ENCODE measurements around the gene FTO.

The FTO gene

DNA sequence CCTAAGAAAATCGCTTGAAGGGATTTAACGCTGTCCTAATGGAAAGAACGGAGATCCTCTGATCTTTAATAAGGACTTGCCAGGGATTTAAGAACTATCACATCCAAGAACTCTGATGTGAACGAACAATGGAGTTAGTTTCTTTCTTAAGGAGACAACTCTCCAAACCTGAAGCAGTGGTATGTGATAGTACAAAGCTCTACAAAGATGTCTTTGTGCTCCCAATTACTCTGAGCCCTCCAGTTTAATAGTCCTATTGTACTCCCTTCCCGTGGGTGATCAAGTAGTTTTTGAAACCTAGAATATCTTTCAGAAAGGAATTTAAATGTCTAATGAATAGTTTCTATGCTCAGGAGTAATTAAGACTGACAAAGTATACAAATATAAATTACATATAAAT, 123.8 kb downstream of the FTO start:
- no peak for DNase-seq (ENCODE audit: low spot score)
- TF ChIP-seq, protein P1, sequence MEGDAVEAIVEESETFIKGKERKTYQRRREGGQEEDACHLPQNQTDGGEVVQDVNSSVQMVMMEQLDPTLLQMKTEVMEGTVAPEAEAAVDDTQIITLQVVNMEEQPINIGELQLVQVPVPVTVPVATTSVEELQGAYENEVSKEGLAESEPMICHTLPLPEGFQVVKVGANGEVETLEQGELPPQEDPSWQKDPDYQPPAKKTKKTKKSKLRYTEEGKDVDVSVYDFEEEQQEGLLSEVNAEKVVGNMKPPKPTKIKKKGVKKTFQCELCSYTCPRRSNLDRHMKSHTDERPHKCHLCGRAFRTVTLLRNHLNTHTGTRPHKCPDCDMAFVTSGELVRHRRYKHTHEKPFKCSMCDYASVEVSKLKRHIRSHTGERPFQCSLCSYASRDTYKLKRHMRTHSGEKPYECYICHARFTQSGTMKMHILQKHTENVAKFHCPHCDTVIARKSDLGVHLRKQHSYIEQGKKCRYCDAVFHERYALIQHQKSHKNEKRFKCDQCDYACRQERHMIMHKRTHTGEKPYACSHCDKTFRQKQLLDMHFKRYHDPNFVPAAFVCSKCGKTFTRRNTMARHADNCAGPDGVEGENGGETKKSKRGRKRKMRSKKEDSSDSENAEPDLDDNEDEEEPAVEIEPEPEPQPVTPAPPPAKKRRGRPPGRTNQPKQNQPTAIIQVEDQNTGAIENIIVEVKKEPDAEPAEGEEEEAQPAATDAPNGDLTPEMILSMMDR (conservative IDR thresholded peaks at IDR 0.05; ENCODE audit: low read depth): no peak
- ChIA-PET POLR2A (ENCODE audit: low non-redundant PET) (no interaction called here), CTCF (interaction anchor here (0.8 kb wide), 1 partner anchor 17 kb away, joined by 4 read pairs; no protein-coding TSS in a partner anchor)
- H3K27ac ChIP-seq: no peak overlapping the region

DNA sequence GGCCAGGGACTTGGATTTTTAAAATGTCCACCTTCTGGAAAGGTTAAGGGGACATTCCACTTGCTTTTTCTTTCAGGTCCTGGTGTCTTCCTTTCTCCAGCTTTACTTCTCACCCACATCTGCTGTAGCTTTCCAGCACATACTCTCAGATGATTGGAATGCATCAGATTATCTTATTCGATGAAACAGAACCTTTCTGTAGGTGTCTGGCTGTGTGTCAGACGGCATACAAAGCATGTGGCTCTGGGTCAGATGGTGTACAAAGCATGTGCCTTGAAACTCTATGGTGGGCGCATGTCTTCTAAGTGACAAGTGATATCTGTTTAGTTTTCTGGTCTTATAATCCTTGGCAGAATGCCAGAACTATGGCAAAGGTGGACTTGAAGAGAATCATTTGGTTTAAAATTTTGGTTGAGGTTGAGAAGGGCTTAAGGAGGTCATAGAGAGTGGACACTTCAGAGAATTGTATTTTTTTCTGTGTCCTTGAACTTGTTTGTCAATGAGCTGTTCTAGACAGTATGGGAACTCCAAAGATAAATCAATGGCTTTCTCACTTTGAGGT, 125.3 kb downstream of the FTO start:
- POLR2A ChIA-PET (ENCODE audit: low non-redundant PET): no interaction called here
- H3K27ac ChIP-seq: no peak overlapping the region
- TF ChIP-seq, protein P1 (conservative IDR thresholded peaks at IDR 0.05; ENCODE audit: low read depth): no peak
- no peak for DNase-seq (ENCODE audit: low spot score)
- CTCF ChIA-PET: interaction anchor here (0.6 kb wide), 1 partner anchor 802 kb away, joined by 5 read pairs; no protein-coding TSS in a partner anchor

DNA sequence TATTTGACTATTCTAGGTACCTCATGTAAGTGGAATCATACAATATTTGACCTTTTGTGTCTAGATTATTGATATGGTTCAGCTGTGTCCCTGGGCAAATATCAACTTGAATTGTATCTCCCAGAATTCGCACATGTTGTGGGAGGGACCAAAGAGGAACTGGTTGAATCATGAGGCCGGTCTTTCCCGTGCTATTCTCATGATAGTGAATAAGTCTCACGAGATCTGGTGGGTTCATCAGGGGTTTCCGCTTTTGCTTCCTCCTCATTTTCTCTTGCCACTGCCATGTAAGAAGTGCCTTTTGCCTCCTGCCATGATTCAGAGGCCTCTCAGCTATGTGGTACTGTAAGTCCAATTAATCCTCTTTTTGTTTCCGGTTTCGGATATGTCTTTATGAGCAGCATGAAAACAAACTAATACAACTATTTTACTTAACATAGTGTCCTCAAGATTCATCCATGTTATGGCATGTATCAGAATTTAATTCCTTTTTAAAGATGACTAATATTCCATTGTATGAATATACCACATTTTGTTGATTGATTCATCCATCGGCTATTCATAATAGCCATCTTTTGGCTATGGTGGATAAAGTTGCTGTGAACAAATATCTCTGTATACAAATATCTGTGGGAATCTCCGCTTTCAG, 129.1 kb downstream of the FTO start:
- TF ChIP-seq, protein P1 (conservative IDR thresholded peaks at IDR 0.05; ENCODE audit: low read depth): no peak
- POLR2A ChIA-PET (ENCODE audit: low non-redundant PET): no interaction called here
- H3K27ac ChIP-seq: no peak overlapping the region
- CTCF ChIA-PET: no interaction called here
- no peak for DNase-seq (ENCODE audit: low spot score)

DNA sequence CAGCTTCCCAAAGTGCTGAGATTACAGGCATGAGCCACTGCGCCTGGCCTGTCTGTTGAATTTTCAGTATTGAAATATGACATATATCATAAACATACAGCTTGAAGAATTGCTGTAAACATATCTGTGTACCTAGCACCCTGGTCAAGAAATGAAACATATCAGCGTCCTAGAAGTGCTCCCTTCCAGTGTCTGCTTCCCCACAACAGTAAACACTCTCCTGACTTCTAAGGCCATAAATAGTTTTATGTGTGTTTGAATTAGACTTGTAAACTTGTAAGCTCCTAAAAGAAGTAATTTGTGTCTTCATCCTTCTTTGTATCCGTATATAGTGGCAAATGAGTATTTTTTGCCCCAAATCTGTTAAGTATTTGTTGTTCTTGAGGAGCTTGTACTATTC, 132.2 kb downstream of the FTO start:
- POLR2A ChIA-PET (ENCODE audit: low non-redundant PET): no interaction called here

DNA sequence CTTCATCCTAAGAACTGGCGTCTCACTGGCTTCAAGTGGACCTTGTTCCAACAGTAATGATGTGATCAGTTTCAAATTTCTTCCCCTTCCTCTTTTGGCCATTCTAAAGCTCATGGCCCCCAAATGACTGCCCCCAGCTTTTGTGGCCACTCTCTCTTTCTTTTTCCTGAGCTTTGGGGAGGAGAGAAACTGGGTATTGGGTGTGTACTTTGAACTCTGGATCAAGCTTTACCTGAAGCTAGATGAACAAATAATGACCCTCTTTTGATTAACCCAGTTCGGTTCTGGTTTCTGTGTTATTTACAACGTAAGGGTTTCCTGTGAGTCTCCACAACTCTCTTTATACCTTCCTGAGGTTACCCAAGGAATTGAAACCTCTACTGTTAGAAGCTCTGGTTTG, 132.7 kb downstream of the FTO start:
- no peak for DNase-seq (ENCODE audit: low spot score)
- no peak overlapping the region for H3K27ac ChIP-seq
- CTCF ChIA-PET: interaction anchor here (0.5 to 0.7 kb wide), 3 partner anchors 64 to 860 kb away, joined by 3 to 4 read pairs (median 4); no protein-coding TSS in a partner anchor
- POLR2A ChIA-PET (ENCODE audit: low non-redundant PET): no interaction called here
- TF ChIP-seq, protein P1 (conservative IDR thresholded peaks at IDR 0.05; ENCODE audit: low read depth): no peak

More for the DNA sequence above, 132.2 kb downstream of the FTO start:
- CTCF ChIA-PET: interaction anchor here (0.6 kb wide), 1 partner anchor 64 kb away, joined by 4 read pairs; no protein-coding TSS in a partner anchor
- TF ChIP-seq, protein P1 (conservative IDR thresholded peaks at IDR 0.05; ENCODE audit: low read depth): no peak
- no peak overlapping the region for H3K27ac ChIP-seq
- DNase-seq (ENCODE audit: low spot score): no peak

DNA sequence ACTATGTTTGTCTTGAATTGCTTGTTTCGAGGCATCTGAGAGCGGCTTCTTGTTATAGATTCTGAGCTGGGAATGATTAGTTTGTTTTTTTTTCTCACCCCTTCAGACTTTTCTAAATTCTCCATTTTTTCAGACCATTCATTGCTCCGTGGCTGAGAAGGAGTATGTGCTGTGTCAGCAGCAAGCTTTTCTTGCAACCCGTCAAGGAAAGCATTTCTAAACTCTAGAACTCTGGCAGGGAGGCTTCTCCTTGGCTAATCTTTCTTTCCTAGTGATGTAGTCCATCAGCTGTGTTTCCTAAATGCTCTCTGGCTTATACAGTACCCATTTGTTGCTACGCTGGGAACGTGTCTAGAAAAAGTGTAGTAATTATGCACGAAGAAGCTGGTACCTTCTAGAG, 133.5 kb downstream of the FTO start:
- H3K27ac ChIP-seq: no peak overlapping the region
- ChIA-PET POLR2A (ENCODE audit: low non-redundant PET) (no interaction called here), CTCF (interaction anchor here (0.5 to 0.7 kb wide), 2 partner anchors 65 to 860 kb away, joined by 3 to 4 read pairs; no protein-coding TSS in a partner anchor)
- DNase-seq (ENCODE audit: low spot score): no peak
- TF ChIP-seq, protein P1 (conservative IDR thresholded peaks at IDR 0.05; ENCODE audit: low read depth): no peak

All from RWPE1 (cell line).